ENCODE results near the gene ZEB1.
"Not testable (repeated sequence)": the region's sequence is repeated elsewhere in the genome, so short reads cannot be mapped to it uniquely, and the experiment has no call there.

GRCh38 chr10:31428499-31428898, 109.5 kb downstream of the ZEB1 start:
- not testable (repeated sequence) for TF ChIP-seq CTCF (conservative IDR thresholded peaks at IDR 0.05; ENCODE audit: low read length); EZH2phosphoT487 (IDR thresholded peaks at IDR 0.05; ENCODE audit: borderline replicate concordance)
